UCSD-AML1 (cell line): ENCODE results near the gene SMCO2.

Experiments used
- DNase-seq: peaks from one replicate; lab custom pipeline; 2025; ENCODE audit not compliant: unreplicated experiment; lab: John Stamatoyannopoulos, UW

Gene SMCO2

DNA sequence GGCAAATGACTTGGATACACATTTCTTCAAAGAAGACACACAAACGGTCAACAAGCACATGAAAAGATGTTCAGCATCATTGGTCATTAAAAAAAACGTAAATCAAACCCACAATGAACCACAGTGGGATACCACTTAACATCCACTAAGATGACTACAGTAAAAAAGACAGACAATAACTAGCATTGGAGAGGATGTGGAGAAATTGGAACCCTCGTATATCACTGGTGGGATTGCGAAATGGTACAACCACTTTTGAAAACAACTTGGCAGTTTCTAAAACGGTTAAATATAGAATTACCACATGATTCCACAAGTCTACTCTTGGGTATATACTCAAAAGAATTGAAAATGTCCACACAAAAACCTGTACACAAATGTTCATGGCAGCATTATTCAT lies 52.2 kb downstream of the SMCO2 start:
- DNase-seq: no peak

DNA sequence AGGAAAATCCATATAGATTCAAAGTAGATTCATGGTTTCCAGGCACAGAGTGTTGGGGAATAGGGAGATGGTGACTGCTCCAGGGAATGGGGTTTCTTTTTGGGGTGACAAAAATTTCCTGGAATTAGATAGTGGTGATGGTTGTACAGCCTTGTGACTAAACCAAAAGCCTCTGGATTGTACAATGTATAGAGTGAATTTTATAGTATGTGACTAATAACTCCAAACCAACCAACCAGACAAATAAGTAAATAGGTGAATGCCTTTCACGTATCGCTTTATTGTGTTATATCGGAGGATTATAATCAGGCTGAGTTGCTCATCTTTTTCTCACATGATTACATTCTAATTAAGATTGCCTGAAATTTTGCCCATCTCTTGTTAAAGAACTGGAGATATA lies 52.8 kb downstream of the SMCO2 start:
- DNase-seq: no peak

DNA sequence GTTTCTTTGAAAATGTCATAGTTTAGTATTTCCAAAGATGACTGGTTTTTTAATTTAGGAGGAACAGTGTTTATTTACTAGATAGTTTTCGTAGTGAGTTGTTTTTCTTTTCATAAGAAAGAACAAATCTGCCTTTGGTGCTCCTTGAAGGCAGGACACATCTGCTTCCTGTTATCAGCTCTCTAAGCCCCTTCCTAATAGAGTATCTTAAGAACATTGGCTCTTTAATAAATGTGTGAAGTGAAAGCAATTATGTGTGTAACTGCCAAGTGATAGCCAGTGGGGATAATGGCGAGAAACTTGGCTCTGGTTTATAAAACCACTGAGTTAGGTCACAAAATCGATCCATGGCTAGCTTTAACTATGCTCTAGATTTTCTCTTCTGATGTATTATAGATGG lies 54.0 kb downstream of the SMCO2 start:
- no peak for DNase-seq

DNA sequence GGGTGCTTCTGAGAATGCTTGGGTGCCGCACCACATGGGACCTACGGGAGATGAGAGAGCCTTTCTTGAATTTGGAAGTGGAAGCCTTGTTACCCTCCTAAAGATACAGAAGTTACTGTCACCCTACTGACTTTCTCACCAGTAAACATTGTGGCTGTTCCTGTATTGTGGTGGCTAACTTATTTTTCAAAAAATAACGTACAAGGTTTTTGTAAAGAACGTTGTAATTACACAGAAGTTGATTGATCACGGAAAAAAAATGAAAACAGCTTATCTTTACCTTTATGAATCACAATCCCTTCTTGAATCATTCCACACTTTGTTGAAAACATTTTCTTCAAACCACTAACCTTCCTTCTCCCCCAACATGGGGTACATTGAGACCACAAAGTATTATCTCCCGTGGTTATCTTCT lies 55.5 kb downstream of the SMCO2 start:
- no peak for DNase-seq

DNA sequence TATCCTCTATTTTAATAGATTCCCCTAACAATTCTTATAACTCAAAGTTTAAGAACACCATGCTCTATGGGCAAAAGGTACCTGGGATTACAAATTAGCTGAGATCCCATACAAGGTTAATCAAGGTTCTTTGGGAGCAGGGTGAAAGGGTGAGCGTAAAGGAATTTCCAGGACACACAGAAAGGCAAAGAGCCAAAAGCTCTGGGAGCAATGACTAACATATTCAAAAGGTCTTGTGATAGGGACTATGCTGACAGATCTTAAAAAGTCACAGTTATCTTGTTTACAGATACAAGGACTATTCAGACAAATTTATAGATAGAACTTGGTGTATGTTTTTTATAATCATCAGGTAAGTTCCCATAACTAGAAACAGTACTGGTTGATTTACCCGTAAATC lies 58.0 kb downstream of the SMCO2 start:
- DNase-seq: no peak

DNA sequence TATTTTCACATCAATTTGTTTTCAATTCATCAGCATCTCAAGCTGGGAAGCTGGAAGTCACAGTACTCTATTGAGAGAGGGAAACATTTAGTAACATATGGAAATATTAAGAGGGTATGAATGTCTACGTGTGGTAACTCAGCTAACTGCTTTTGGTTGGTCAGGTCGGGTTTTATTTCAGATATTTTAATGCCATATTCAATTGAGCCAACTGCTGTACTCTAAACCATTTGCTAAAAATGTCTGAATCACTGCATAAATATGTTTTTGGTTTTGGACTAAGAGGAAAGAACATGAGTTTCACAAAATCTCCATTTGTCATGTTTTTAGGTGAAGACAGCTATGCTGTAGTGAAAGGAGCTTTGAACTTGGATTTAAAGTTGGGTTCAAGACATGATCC lies 58.6 kb downstream of the SMCO2 start:
- DNase-seq: no peak

DNA sequence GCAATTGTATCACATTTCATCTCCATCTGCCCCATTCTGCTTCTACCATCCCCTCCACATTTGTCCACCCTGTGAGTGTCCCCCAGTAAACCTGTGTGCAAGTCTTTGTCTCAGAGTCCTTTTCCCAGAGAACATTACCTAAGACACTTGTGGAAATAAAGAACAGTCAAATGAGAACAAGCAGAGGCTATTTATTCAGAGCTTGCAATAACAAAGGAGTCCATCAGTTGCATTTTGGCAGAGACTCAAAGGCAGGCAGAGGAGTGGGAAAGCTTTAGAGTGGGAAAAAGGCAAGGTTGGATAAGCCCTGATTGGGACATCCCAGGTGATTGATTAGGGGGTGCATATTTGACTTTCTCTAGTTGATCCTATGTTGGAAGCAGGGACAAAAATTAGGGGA lies 59.2 kb downstream of the SMCO2 start:
- no peak for DNase-seq

DNA sequence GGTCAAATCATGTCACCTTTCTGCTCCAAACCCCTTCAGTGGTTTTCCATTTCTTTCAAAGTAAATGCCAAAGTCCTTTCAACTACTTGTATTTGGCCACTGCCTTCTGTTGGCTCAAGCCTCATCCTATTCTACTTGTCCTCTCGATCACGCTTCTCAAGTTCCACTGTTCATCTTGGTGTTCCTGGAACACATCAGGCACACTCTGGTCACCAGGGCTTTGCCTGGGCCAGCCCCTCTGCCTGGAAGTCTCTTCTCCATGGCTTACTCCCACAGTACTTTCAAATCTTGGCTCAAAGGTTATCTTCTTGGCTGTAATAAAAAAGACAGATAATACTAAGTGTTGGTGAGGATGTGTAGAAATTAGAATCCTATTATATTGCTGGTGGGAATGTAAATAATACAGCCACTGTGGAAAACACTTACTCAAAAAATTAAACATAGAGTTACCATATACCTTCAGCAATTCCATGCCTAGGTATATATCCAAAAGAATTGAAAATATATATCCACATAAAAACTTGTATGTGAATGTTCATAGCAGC lies 60.2 kb downstream of the SMCO2 start:
- no peak for DNase-seq

DNA sequence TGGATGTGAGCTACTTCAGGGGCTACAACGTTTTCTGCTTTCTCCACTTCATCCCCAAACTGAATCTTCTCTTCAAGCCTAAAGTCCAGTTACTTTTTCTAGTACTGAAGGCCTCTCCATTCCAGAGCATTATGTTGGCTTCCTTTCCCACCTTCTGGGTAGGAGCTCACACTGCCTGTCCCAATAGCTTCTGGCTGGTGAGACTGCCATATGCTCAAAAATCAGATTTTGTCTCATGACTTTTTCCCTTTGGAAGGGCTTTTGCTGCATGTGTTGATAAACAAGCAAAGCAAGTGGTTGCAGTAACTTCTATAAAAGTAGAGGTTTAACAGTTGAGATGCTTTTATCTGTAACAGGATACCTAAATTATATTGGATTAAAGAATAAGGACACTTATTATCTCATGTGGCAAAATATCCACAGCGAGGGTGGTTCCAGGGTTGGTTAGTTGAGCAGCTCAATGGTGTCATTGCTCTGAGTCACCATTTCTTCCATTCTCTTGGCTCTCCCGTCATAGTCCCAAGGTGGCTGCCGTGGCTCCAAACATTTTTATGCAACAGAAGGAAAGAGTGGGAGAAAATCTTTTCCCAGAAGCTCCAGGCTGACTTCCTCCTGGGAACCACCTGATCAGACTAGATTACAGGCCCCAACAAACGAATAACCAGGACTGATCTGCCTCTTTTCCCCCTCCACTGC lies 62.3 kb downstream of the SMCO2 start:
- no peak for DNase-seq

DNA sequence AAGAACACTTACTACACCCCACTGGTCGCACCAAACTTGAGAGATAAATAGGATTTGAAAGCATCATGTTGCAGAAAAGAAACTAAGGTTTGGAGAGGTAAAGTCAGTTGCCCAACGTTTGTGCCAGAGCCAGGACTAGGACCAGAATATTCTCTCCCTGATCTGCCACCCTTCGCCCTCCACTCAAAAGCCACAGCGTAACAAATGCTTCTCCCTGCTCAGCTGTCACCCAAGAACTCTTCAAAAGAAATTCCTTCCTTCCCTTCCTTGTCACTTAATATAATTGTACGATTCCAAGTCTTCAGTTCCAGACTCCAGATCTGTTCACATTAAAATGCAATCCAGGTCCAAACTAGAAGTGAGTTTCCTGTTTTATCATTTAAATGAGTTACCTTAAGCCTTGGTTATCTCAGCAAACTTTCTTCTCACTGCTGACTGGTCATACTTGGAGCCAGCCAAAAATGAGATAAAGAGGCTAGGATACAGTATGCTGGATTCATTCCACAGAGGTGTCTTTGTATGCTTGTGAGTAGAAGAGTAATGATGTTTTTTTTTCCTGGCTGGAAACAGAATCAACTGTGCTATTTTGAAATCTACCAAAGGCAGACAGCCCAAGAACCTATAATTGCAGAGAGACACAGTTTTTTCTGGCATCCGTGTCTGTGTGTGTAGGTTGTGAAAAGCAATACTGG lies 64.6 kb downstream of the SMCO2 start:
- no peak for DNase-seq

DNA sequence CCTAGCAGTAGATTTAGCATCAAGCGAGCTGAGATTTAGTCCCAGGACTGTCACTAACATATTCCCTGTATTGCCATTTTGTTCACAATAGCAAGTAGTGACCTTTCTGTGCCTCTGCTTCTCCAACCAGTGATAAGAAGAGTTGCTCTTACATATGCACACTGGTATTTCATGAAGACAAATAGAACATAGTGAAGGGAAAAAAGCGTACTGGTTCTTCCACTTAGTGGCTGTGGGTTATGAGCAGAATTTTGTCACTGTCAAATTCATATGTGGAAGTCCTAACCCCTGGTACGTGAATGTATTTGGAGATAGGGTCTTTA lies 65.1 kb downstream of the SMCO2 start:
- DNase-seq: no peak

DNA sequence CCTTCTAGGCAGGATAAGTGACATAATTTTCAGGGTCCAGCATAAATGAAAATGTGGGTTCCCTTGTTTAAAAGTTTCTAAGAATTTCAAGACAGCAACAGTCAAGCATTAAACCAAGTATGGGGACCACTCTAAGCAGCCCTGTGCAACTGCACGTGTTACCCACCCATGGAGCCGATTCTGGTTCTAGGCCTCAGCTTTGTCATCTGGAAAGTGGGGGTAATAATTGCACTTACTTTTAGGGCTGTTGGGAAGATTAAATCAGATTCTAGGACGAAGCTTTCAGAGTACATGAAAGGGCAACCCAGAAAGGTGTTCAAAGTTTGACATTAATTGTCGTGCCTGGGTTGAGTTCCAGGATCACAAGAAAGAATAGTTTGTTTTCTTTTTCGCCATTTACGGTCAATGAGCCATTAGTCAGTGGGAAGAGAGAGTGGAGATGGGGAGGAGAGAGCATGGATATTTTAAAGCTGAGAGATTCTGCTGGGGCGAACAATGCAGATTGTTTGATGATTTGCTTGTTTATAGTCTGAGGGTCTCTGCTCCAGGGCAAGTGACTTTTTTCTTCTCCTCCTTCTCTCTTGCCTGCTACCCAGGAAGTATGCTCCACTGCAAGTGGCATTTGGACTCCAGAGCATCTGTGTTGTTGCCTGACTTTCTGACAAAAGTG lies 66.8 kb downstream of the SMCO2 start:
- DNase-seq: no peak

DNA sequence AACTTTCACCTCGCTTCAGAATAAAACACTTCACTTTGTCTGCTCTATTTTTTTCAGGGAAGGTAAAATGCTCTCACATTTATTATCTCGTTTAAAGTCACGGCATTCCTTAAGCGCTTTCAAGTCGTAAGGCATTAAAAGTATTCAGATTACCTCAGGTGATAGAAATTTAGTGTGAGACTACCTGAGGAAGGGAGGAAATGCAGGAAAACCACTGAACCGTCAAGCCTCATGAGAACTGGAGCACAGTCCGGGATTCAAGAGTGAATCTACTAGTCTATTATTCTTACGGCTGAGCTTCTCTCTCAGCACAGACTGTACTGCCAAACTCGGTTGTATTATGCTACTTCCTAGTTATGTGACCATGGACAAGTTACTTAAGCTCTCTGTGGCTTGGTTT lies 69.1 kb downstream of the SMCO2 start:
- no peak for DNase-seq

DNA sequence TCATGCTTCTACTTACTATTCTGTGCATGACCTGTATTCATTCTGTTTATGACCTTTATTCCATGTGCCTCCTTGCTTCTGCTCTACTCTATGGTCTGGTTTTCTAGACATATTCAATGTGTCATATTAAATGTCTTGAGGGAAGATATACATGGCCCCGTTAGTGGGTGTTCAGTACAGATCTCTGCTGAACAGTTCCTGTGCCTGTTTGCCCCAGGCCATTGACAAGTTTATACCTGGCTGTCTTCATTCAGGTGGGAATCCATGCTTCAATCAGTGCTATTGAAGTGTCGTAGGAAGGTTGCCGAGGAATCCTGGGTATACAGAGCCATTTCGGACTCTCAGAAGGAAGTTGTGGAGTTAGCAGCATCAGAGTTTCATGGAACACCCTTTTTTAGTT lies 70.1 kb downstream of the SMCO2 start:
- no peak for DNase-seq

DNA sequence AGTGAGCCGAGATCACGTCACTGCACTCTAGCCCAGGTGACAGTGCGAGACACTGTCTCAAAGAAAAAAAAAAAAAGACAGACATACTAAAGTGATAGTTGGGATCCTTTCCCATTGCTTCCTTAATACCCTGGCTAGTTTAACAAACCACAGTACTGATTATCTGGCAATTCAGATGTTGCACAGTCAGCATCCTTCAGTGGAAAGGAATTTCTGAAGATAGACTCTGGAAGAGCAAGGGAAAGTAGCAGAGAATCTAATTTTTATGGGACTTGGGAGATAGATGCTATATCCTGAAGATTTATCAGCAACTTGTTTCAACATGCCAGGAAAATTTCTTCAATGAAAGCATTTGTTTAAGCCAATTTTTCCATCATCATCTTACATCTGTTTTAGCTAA lies 71.0 kb downstream of the SMCO2 start:
- DNase-seq: no peak

DNA sequence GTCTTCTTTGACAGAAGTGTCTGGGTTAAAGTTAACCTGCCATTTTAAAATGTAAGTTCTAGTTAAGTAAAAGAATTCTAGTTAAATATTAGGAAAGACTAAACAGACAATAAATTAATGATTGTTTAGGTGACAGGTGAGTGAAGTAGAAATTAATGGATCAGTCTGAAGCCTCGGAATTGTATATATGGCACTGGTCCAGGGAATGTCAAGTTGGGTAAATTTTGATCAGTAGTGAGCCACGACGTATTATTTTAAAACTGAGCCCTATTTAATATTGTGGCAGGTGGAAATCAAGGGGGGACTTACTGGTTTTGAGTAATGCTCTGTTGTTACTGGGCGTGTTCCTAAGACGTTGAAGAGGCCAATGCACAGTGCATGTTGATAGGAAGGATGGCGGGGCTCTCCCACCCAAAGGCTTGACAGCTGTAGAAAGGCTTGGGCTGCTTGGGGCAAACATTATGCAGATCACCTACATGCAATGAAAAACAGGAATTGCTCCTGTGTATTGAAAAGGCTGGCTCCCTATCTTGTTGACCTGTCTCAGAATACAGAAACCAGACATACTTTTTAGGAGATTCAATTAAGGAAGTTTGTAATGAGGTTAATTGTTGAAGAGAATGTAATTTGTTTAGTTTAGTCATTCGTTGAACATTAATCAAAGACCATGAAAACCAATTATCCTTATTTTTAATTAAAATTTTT lies 71.6 kb downstream of the SMCO2 start:
- DNase-seq: no peak

DNA sequence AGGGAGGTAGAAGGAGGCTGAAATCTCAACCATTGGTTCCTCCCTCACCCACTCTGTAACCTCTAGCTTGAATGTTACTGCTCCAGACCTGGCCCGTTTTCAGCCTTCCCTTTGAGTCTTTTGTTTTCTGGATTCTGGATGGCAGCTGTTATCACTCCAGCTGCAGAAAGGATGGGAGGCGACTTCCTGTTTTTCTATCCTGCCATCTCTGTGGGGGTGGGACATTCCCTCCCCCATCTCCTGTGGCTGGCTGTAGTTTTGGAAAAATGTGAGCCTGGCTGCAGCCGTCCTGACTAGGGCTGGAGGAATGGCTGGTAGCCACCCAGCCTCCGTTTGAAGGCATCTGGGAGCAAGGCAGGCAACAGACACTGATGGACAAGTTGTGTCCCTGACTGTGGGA lies 74.5 kb downstream of the SMCO2 start:
- DNase-seq: peak; percentile 16

DNA sequence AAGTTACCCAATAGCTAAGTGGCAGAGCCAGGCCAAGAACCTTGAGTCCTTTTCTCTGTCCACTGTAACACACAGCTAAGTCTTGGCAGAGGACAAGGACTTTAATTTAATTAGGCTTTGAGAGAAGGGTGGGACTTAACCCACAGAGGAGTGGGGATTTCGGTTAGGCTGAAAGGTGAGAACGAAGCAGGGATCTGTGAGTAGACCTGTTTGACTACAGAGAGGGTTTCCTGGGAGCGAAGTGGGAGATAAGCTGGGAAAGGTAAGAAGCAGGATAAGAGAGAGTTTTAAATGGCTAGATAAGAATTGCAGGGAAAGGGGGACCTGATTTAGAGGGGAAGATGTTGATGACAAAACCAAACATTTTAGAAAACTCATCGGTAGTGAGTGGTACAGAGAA lies 75.4 kb downstream of the SMCO2 start:
- DNase-seq: no peak

DNA sequence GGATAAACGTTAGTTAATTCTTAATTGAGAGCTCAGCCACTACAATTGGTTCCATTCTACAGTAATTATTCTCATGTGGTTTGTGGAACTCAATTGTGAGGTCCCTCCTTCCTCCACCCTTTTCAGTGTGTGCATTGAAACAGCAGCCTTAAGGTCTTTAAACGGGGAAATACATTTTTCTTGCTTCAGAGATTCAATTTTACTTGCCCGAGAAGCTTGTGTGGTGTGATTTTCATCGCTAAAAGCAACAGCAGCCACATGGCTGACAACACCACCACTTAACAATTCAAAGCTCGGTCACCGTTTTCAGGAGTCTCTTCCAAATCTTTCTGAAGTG lies 76.7 kb downstream of the SMCO2 start:
- DNase-seq: no peak

DNA sequence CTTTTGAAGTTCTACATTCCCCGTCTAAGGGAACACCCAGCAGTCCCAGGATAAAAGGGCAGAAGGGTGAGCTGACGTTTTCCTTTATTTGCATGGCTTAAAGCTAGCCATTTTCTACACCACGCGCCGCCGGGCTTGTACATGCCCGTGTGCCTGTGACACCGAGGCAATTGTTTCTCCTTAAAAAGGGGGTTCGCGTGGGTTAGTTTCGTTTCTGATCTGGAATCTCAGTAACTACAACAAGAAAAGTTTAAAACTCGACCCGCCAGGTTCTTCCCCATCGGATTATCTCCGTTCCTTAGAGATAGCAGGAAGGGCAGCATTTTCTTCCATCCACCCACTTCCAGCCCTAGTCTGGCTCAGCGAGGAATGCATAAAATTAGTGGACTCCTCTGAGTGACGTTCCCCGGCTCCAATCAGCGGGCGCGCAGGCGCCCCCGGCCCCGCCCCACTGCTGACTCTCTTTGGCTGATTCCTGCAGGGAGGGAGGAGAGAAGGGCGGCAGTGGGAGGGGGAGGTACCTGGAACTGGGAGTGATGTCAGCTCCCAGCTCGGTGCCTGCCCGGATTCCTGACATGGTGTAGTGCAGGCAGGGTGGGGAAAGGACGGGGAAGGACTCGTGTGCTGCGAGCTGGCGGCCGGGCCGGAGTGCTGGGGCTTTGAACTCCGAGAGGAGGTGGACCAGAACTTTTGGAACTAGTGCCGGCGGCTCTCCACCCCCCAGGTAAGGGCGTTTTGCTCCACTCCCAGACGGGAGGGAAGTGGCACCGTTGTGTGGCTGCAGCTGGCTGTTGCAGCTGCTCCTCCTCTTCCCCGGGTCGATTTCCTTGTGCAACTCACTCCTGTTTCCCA lies 77.3 kb downstream of the SMCO2 start, which contains the start of gene PPFIBP1:
Gene PPFIBP1, plus strand, starts transcription at position 565 of the 852 bp plus-strand sequence. CDS start 109,191 bp downstream, outside the sequence.
- DNase-seq: peak; percentile 98

DNA sequence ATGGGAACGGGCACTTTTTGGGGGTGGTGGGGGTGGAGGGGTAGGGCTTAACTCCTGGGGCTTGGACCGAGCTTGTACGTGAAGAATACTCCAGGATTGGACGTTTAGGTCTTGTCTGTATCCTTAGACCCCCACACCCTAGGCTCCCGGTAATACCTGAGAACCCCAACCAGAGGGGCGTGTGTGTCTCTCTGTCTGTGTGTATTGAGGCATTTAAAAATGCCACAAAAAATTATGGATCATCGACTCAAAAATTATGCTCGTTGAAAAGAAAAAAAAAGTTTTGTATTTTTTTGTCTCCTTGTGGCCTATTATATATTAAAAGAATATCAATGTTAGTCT lies 77.9 kb downstream of the SMCO2 start:
- no peak for DNase-seq
